Retinal pigment epithelial cell (primary cell): ENCODE data around the gene JAML.

Experiments used
- DNase-seq: peaks from one replicate; pipeline ENCODE4 v3.0.0-alpha.2; 2010; ENCODE audit warnings: low read depth
- H3K4me3 ChIP-seq: 2 replicates; pipeline ENCODE4 v1.5.1; 2011; ENCODE audit warnings: mild to moderate bottlenecking, low read length, control low read depth, moderate library complexity
- TF ChIP-seq, protein P1 (sequence below): conservative IDR thresholded peaks from 2 replicates; pipeline ENCODE4 v1.5.1; 2011; ENCODE audit warnings: low read depth, low read length, control low read depth, inconsistent platforms

JAML gene

GRCh38 chr11:118223992-118224391 lies 819 bp downstream of the JAML start:
- TF ChIP-seq, protein P1, sequence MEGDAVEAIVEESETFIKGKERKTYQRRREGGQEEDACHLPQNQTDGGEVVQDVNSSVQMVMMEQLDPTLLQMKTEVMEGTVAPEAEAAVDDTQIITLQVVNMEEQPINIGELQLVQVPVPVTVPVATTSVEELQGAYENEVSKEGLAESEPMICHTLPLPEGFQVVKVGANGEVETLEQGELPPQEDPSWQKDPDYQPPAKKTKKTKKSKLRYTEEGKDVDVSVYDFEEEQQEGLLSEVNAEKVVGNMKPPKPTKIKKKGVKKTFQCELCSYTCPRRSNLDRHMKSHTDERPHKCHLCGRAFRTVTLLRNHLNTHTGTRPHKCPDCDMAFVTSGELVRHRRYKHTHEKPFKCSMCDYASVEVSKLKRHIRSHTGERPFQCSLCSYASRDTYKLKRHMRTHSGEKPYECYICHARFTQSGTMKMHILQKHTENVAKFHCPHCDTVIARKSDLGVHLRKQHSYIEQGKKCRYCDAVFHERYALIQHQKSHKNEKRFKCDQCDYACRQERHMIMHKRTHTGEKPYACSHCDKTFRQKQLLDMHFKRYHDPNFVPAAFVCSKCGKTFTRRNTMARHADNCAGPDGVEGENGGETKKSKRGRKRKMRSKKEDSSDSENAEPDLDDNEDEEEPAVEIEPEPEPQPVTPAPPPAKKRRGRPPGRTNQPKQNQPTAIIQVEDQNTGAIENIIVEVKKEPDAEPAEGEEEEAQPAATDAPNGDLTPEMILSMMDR, result no peak
- no peak overlapping the region for H3K4me3 ChIP-seq
- DNase-seq, result no peak

- no peak for DNase-seq
- TF ChIP-seq, protein P1, result no peak
- no peak overlapping the region for H3K4me3 ChIP-seq
Measured at GRCh38 chr11:118223570-118223969, 1.2 kb downstream of the JAML start.

GRCh38 chr11:118222437-118222836 lies 2.4 kb downstream of the JAML start:
- no peak for DNase-seq
- H3K4me3 ChIP-seq, result no peak overlapping the region
- TF ChIP-seq, protein P1, result no peak

DNA sequence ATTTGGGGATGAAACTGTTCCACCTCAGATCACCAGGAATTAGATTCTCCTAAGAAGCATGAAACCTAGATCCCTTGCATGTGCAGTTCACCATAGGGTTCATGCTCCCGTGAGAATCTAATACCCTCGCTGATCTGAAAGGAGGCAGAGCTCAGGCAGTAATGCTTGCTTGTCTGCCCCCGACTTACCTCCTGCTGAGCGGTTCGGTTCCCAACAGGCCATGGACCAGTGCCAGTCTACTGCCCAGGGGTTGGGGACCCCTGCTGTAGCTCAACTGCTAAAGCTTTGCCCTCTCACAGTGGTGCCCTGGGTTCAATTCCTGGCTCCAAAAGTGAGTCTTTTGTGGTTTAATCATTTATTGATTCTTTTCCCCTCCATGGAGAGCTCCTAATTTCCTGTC lies 3.4 kb downstream of the JAML start:
- no peak overlapping the region for H3K4me3 ChIP-seq
- no peak for DNase-seq
- TF ChIP-seq, protein P1, result no peak

DNA sequence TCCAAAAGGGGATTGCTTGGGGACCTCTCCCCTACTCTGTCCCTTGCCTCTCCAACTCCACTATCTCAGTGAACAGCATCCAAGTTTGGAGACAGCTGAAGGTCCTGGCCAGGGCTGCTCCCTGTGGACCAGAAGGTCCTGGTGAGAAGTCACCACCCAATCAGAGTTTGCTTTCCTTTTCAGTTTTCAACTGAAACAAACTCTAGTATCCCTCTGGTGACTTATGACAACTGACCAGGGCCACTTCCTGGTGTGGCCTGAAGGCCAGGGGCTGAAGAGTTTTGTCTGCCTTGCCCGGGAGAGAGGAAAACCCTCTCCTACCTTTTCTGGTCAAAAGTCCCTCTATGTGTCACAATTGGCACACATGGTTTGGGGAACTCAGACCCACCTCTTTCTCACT lies 5.1 kb downstream of the JAML start:
- H3K4me3 ChIP-seq, result no peak overlapping the region
- TF ChIP-seq, protein P1, result no peak
- no peak for DNase-seq

GRCh38 chr11:118219244-118219643 lies 5.6 kb downstream of the JAML start:
- no peak for DNase-seq
- TF ChIP-seq, protein P1, result no peak
- H3K4me3 ChIP-seq, result no peak overlapping the region

GRCh38 chr11:118217575-118217974 lies 7.2 kb downstream of the JAML start:
- TF ChIP-seq, protein P1, result no peak
- H3K4me3 ChIP-seq, result no peak overlapping the region
- DNase-seq, result no peak
